ENCODE measurements around the gene EXOC8. TPM values are rescaled to one million over a fixed set of nuclear protein-coding genes. Genes with fewer than 3 reads are reported as not detected.

EXOC8 gene, protein sequence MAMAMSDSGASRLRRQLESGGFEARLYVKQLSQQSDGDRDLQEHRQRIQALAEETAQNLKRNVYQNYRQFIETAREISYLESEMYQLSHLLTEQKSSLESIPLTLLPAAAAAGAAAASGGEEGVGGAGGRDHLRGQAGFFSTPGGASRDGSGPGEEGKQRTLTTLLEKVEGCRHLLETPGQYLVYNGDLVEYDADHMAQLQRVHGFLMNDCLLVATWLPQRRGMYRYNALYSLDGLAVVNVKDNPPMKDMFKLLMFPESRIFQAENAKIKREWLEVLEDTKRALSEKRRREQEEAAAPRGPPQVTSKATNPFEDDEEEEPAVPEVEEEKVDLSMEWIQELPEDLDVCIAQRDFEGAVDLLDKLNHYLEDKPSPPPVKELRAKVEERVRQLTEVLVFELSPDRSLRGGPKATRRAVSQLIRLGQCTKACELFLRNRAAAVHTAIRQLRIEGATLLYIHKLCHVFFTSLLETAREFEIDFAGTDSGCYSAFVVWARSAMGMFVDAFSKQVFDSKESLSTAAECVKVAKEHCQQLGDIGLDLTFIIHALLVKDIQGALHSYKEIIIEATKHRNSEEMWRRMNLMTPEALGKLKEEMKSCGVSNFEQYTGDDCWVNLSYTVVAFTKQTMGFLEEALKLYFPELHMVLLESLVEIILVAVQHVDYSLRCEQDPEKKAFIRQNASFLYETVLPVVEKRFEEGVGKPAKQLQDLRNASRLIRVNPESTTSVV
- 3.2 TPM for polyA plus RNA-seq (2013, experiment 1 of 2)
- 3.2 TPM for polyA plus RNA-seq (2013, experiment 2 of 2)

- Histone ChIP-seq H3K4me1 (ENCODE audit: control insufficient read depth, low read depth, low read length) (peaks cover 13% of the 10 kb centered on the region), H3K23ac (ENCODE audit: low read length) (peak within 1 kb of the TSS; percentile 57), H2BK120ac (ENCODE audit: low read depth, low read length) (no peak within 1 kb of the TSS), H3K4me2 (ENCODE audit: low read length) (peak within 1 kb of the TSS; percentile 94), H4K8ac (ENCODE audit: low read depth, low read length) (no peak within 1 kb of the TSS), H3K27me3 (ENCODE audit: insufficient read depth, low read length, poor library complexity) (no peaks in the 10 kb centered on the region), H3K4ac (ENCODE audit: low read depth, low read length) (no peak within 1 kb of the TSS), H2BK5ac (ENCODE audit: low read length) (no peak within 1 kb of the TSS), H3K27ac (ENCODE audit: low read depth, low read length) (peak within 1 kb of the TSS; percentile 86), H3K79me1 (ENCODE audit: low read length) (peaks cover 16% of the 10 kb centered on the region), H4K5ac (ENCODE audit: low read length) (no peak within 1 kb of the TSS), H3K56ac (ENCODE audit: low read length) (peak within 1 kb of the TSS; percentile 92), H3K4me3 (ENCODE audit: low read length) (peak within 1 kb of the TSS; percentile 94), H3K9ac (ENCODE audit: low read length) (peak within 1 kb of the TSS; percentile 88), H3K18ac (ENCODE audit: low read length) (peak within 1 kb of the TSS; percentile 2), H2BK15ac (replicated peaks; ENCODE audit: low read depth) (no peak within 1 kb of the TSS), H3K79me2 (ENCODE audit: control insufficient read depth, insufficient read depth, low read length) (peaks cover 43% of the 10 kb centered on the region), H2AK5ac (ENCODE audit: low read length) (no peak within 1 kb of the TSS), H3K36me3 (ENCODE audit: control insufficient read depth, insufficient read depth, low read length) (no peaks in the 10 kb centered on the region)
- DNase-seq = peak; percentile 98
- no CpG with 5 or more reads among the region's 74 CpGs for WGBS (ENCODE audit: extremely low coverage, insufficient coverage, low lambda C conversion rate)
Observed at GRCh38 chr1:231337472-231338269, at the start of gene EXOC8. Gene EXOC8 (minus strand): TSS chr1:231337852. CDS start chr1:231337745, 107 bp downstream.

- H3K79me1 ChIP-seq (ENCODE audit: low read length) = no peaks in the 10 kb centered on the region
- no peak overlapping the region for H4K5ac ChIP-seq (ENCODE audit: low read length)
- no peak overlapping the region for H3K4me2 ChIP-seq (ENCODE audit: low read length)
- no peak overlapping the region for H3K4me3 ChIP-seq (ENCODE audit: low read length)
- H3K18ac ChIP-seq (ENCODE audit: low read length) = no peak overlapping the region
- H3K9ac ChIP-seq (ENCODE audit: low read length) = no peak overlapping the region
- H3K36me3 ChIP-seq (ENCODE audit: control insufficient read depth, insufficient read depth, low read length) = no peaks in the 10 kb centered on the region
- H2AK5ac ChIP-seq (ENCODE audit: low read length) = no peak overlapping the region
- no peaks in the 10 kb centered on the region for H3K79me2 ChIP-seq (ENCODE audit: control insufficient read depth, insufficient read depth, low read length)
- no peak overlapping the region for H2BK15ac ChIP-seq (replicated peaks; ENCODE audit: low read depth)
- H3K4ac ChIP-seq (ENCODE audit: low read depth, low read length) = no peak overlapping the region
- H3K56ac ChIP-seq (ENCODE audit: low read length) = no peak overlapping the region
- H2BK120ac ChIP-seq (ENCODE audit: low read depth, low read length) = no peak overlapping the region
- H3K23ac ChIP-seq (ENCODE audit: low read length) = no peak overlapping the region
- no peak for DNase-seq
- no peaks in the 10 kb centered on the region for H3K4me1 ChIP-seq (ENCODE audit: control insufficient read depth, low read depth, low read length)
- no peak overlapping the region for H3K27ac ChIP-seq (ENCODE audit: low read depth, low read length)
- H4K8ac ChIP-seq (ENCODE audit: low read depth, low read length) = no peak overlapping the region
- no peaks in the 10 kb centered on the region for H3K27me3 ChIP-seq (ENCODE audit: insufficient read depth, low read length, poor library complexity)
- no peak overlapping the region for H2BK5ac ChIP-seq (ENCODE audit: low read length)
Observed at GRCh38 chr1:231386466-231386865, 48.8 kb upstream of the EXOC8 start.

GRCh38 chr1:231385416-231385748 lies 47.7 kb upstream of the EXOC8 start:
- Histone ChIP-seq H3K23ac (ENCODE audit: low read length) (no peak overlapping the region), H3K4me1 (ENCODE audit: control insufficient read depth, low read depth, low read length) (no peaks in the 10 kb centered on the region), H3K56ac (ENCODE audit: low read length) (no peak overlapping the region), H3K4ac (ENCODE audit: low read depth, low read length) (no peak overlapping the region), H2BK120ac (ENCODE audit: low read depth, low read length) (no peak overlapping the region), H2BK15ac (replicated peaks; ENCODE audit: low read depth) (no peak overlapping the region), H3K18ac (ENCODE audit: low read length) (no peak overlapping the region), H2BK5ac (ENCODE audit: low read length) (no peak overlapping the region), H3K4me2 (ENCODE audit: low read length) (no peak overlapping the region), H3K4me3 (ENCODE audit: low read length) (no peak overlapping the region), H3K79me2 (ENCODE audit: control insufficient read depth, insufficient read depth, low read length) (no peaks in the 10 kb centered on the region), H3K9ac (ENCODE audit: low read length) (no peak overlapping the region), H4K8ac (ENCODE audit: low read depth, low read length) (no peak overlapping the region), H3K36me3 (ENCODE audit: control insufficient read depth, insufficient read depth, low read length) (no peaks in the 10 kb centered on the region), H3K27me3 (ENCODE audit: insufficient read depth, low read length, poor library complexity) (no peaks in the 10 kb centered on the region), H2AK5ac (ENCODE audit: low read length) (no peak overlapping the region), H3K27ac (ENCODE audit: low read depth, low read length) (no peak overlapping the region), H4K5ac (ENCODE audit: low read length) (no peak overlapping the region), H3K79me1 (ENCODE audit: low read length) (no peaks in the 10 kb centered on the region)
- no peak for DNase-seq
- no CpG with 5 or more reads among the region's 2 CpGs for WGBS (ENCODE audit: extremely low coverage, insufficient coverage, low lambda C conversion rate)

DNA sequence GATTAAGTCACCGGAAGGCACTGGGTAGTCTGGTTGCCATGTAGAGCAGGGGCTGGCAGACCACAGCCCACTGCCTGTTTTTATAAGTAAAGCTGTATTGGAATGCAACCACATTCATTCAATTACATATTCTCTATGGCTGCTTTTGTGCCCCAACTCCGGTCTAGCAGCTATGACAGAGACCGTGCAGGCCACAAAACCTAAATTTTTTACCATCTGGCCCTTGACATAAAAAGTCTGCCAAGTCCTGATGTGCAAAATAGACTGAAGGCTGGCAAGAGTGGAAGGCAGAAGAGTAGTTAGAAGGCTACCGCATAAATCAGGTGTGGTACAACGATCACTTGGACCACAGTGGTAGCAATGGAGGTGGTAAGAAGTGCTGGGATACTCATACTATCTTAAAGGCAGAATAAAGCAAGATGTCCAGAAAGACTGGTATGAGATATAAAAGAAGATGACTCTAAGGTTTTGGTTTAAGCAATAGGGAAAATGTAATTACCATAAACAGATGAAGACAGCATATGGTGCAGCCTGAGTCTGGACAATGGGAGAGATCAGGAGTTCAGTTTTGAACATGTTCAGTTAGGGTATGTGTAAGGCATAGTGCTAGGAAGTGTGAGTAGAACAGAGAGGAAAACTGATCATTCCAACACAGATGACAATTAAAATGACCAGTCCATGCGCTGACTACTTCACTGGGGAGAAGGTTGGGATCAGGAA lies 47.2 kb upstream of the EXOC8 start:
- Histone ChIP-seq H3K79me2 (ENCODE audit: control insufficient read depth, insufficient read depth, low read length) (no peaks in the 10 kb centered on the region), H3K36me3 (ENCODE audit: control insufficient read depth, insufficient read depth, low read length) (no peaks in the 10 kb centered on the region), H2BK15ac (replicated peaks; ENCODE audit: low read depth) (no peak overlapping the region), H3K4me1 (ENCODE audit: control insufficient read depth, low read depth, low read length) (no peaks in the 10 kb centered on the region), H2AK5ac (ENCODE audit: low read length) (no peak overlapping the region), H4K5ac (ENCODE audit: low read length) (no peak overlapping the region), H4K8ac (ENCODE audit: low read depth, low read length) (no peak overlapping the region), H3K23ac (ENCODE audit: low read length) (no peak overlapping the region), H2BK5ac (ENCODE audit: low read length) (no peak overlapping the region), H2BK120ac (ENCODE audit: low read depth, low read length) (no peak overlapping the region), H3K79me1 (ENCODE audit: low read length) (no peaks in the 10 kb centered on the region), H3K56ac (ENCODE audit: low read length) (no peak overlapping the region), H3K18ac (ENCODE audit: low read length) (no peak overlapping the region), H3K27ac (ENCODE audit: low read depth, low read length) (no peak overlapping the region), H3K4me3 (ENCODE audit: low read length) (no peak overlapping the region), H3K4me2 (ENCODE audit: low read length) (no peak overlapping the region), H3K9ac (ENCODE audit: low read length) (no peak overlapping the region), H3K4ac (ENCODE audit: low read depth, low read length) (no peak overlapping the region), H3K27me3 (ENCODE audit: insufficient read depth, low read length, poor library complexity) (no peaks in the 10 kb centered on the region)
- WGBS (ENCODE audit: extremely low coverage, insufficient coverage, low lambda C conversion rate) = no CpG with 5 or more reads among the region's 6 CpGs
- DNase-seq = no peak

GRCh38 chr1:231383159-231383860 lies 45.7 kb upstream of the EXOC8 start:
- Histone ChIP-seq H3K56ac (ENCODE audit: low read length) (no peak overlapping the region), H3K27me3 (ENCODE audit: insufficient read depth, low read length, poor library complexity) (no peaks in the 10 kb centered on the region), H3K79me2 (ENCODE audit: control insufficient read depth, insufficient read depth, low read length) (no peaks in the 10 kb centered on the region), H3K79me1 (ENCODE audit: low read length) (no peaks in the 10 kb centered on the region), H3K27ac (ENCODE audit: low read depth, low read length) (no peak overlapping the region), H4K8ac (ENCODE audit: low read depth, low read length) (no peak overlapping the region), H3K4me2 (ENCODE audit: low read length) (no peak overlapping the region), H3K4me3 (ENCODE audit: low read length) (no peak overlapping the region), H2AK5ac (ENCODE audit: low read length) (no peak overlapping the region), H2BK15ac (replicated peaks; ENCODE audit: low read depth) (no peak overlapping the region), H2BK5ac (ENCODE audit: low read length) (no peak overlapping the region), H3K4ac (ENCODE audit: low read depth, low read length) (no peak overlapping the region), H2BK120ac (ENCODE audit: low read depth, low read length) (no peak overlapping the region), H4K5ac (ENCODE audit: low read length) (no peak overlapping the region), H3K9ac (ENCODE audit: low read length) (no peak overlapping the region), H3K4me1 (ENCODE audit: control insufficient read depth, low read depth, low read length) (no peaks in the 10 kb centered on the region), H3K23ac (ENCODE audit: low read length) (no peak overlapping the region), H3K36me3 (ENCODE audit: control insufficient read depth, insufficient read depth, low read length) (no peaks in the 10 kb centered on the region), H3K18ac (ENCODE audit: low read length) (no peak overlapping the region)
- no CpG with 5 or more reads among the region's 5 CpGs for WGBS (ENCODE audit: extremely low coverage, insufficient coverage, low lambda C conversion rate)
- DNase-seq = no peak

Data from mesendoderm (in vitro differentiated cells).